Measurements from ENCODE around the gene KRT80. TPM values are rescaled to one million over a fixed set of nuclear protein-coding genes. Genes with fewer than 3 reads are reported as not detected.
A peak's percentile ranks its signal among the peaks of the same experiment; 100 is the strongest.

Gene KRT80
- total and polyA plus RNA-seq, 2 experiments from 2014 or later, result not detected

GRCh38 chr12:52200781-52201450 is 9.1 kb upstream of the KRT80 start:
- Histone ChIP-seq H3K9me3 (ENCODE audit: low read depth) (no peaks in the 10 kb centered on the region), H3K27me3 (peaks cover 11% of the 10 kb centered on the region), H3K4me1 (ENCODE audit: low read depth) (no peaks in the 10 kb centered on the region), H3K36me3 (no peaks in the 10 kb centered on the region), H3K27ac (no peak overlapping the region), H3K4me3 (no peak overlapping the region)
- TF ChIP-seq CTCF (IDR thresholded peaks at IDR 0.05; ENCODE audit: low read depth, low read length), result no peak
- DNase-seq (ENCODE audit: low read depth in 1 of 2, low spot score in 1 of 2), result no peak

- no peak overlapping the region for H3K4me3 ChIP-seq
- H3K9me3 ChIP-seq (ENCODE audit: low read depth), result no peaks in the 10 kb centered on the region
- peaks cover 7% of the 10 kb centered on the region for H3K27me3 ChIP-seq
- no peak overlapping the region for H3K27ac ChIP-seq
- DNase-seq (ENCODE audit: low read depth in 1 of 2, low spot score in 1 of 2), result peak in 1 of 2 donors; percentile 52
- no peak for TF ChIP-seq CTCF (IDR thresholded peaks at IDR 0.05; ENCODE audit: low read depth, low read length)
- peaks cover 2% of the 10 kb centered on the region for H3K4me1 ChIP-seq (ENCODE audit: low read depth)
- H3K36me3 ChIP-seq, result no peaks in the 10 kb centered on the region
Measured at GRCh38 chr12:52200086-52200780, 8.4 kb upstream of the KRT80 start.

DNA sequence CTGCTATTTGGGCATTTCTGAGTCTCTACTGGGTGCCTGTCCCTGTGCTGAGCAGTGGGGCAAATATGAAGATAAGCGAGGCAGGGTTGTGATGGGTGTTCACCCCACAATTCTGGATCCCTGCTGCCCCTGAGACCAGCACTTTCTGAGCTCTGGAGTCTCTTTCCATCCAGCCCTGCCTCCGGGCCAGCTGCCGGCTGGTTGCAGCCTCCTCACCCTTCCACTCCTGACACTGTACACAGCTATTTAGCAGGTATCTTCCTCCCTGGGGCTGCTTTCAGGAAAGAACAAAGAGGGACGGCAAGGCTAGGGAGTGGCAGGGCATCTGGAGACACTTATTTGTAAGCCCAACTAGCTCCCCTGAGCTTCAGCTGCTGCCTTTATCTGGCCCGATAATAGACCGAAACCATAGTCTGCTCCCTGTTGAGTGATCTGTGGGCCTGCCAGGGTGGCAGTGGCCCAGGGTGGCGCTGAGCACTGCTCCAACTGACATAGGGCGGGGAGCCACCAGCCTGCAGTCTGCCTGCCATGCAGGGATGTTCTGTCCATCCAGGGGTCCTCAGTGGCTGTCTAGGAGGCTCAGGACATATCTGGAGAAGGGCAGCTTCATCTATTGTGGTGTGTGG is 7.6 kb upstream of the KRT80 start:
- Histone ChIP-seq H3K27ac (no peak overlapping the region), H3K9me3 (ENCODE audit: low read depth) (no peaks in the 10 kb centered on the region), H3K36me3 (no peaks in the 10 kb centered on the region), H3K4me3 (no peak overlapping the region), H3K27me3 (peaks cover 7% of the 10 kb centered on the region), H3K4me1 (ENCODE audit: low read depth) (peaks cover 10% of the 10 kb centered on the region)
- TF ChIP-seq CTCF (IDR thresholded peaks at IDR 0.05; ENCODE audit: low read depth, low read length), result no peak
- DNase-seq (ENCODE audit: low read depth in 1 of 2, low spot score in 1 of 2), result no peak

DNA sequence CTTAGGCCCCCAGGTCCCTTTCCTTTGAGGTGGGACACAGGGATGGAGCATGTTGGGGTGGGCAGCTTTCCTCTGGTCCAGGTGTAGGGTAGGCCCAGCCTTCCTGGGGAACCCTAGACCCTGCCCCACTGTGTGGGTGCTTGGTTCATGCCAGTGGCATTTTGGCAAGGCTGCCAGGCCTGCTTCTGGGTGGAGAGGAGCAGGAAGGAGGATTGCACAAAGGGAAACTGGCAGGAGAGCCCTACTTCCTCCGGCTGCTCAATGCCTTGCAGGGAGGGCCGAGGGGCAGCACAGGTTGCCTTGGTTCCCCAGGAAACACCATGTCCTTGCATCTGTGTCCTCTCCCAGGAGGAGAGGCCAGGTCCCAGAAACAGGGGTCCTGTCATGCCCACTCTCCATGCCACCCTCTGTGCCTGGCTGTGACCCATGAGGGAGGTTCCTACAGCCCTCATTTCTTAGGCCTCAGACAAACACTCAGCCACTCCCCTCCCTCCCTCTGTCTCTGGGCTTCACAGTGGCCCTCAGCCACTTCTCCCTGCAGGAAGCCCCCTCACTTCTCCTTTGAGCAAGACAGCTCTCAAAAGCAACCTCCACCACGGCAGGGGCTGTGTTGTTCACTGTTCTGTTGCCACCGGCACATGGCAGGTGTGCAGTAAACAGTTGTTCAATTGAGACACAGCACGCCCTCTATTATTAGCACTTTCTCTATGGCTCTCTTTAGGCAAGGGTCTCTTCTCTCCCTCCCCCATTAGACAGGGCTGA is 6.8 kb upstream of the KRT80 start:
- H3K9me3 ChIP-seq (ENCODE audit: low read depth), result no peaks in the 10 kb centered on the region
- no peak overlapping the region for H3K27ac ChIP-seq
- peaks cover 18% of the 10 kb centered on the region for H3K4me1 ChIP-seq (ENCODE audit: low read depth)
- no peaks in the 10 kb centered on the region for H3K36me3 ChIP-seq
- H3K27me3 ChIP-seq, result peaks cover 3% of the 10 kb centered on the region
- no peak overlapping the region for H3K4me3 ChIP-seq
- no peak for TF ChIP-seq CTCF (IDR thresholded peaks at IDR 0.05; ENCODE audit: low read depth, low read length)
- DNase-seq (ENCODE audit: low read depth in 1 of 2, low spot score in 1 of 2), result no peak

Data from cardiac muscle cell (in vitro differentiated cells and primary cell).